A549 (cell line): ENCODE measurements around the gene RABGAP1.

ENCODE experiments used
- CHD4 ChIP-seq: fragments of 200-600 bp; sonication (generic); IDR thresholded peaks from 2 replicates; pipeline ENCODE4 v1.6.1; 2016; ENCODE audit warnings: antibody characterized with exemption, mild to moderate bottlenecking, borderline replicate concordance
- CTCF ChIP-seq: fragments of >200 bp; sonication (Bioruptor Twin); formaldehyde crosslinking; IDR thresholded peaks from 3 replicates; pipeline ENCODE4 v1.5.1; 2016
- POLR2A ChIP-seq: IDR thresholded peaks from 2 replicates; pipeline ENCODE4 v1.6.1; 2012; ENCODE audit warnings: mild to moderate bottlenecking, low read length
- REST ChIP-seq: fragments of 200-600 bp; sonication (generic); IDR thresholded peaks from 2 replicates; pipeline ENCODE4 v1.6.1; 2016; ENCODE audit warnings: antibody characterized with exemption, mild to moderate bottlenecking, moderate library complexity
- SMC3 ChIP-seq: fragments of >200 bp; sonication (Bioruptor Twin); formaldehyde crosslinking; IDR thresholded peaks from 3 replicates; pipeline ENCODE4 v1.6.1; 2018; ENCODE audit warnings: inconsistent platforms
- SREBF2 ChIP-seq: fragments of 450-650 bp; IDR thresholded peaks from 2 replicates; pipeline ENCODE4 v1.6.1; 2014; ENCODE audit warnings: mild to moderate bottlenecking, moderate library complexity

GRCh38 chr9:123043081-123043939, 102.5 kb downstream of the RABGAP1 start:
- no peak for TF ChIP-seq REST
- no peak for TF ChIP-seq SMC3
- TF ChIP-seq CHD4 = no peak
- no peak for TF ChIP-seq SREBF2
- no peak for TF ChIP-seq CTCF
- no peak for TF ChIP-seq POLR2A
